ENCODE results near the gene ZKSCAN8.

ZKSCAN8 gene

GRCh38 chr6:28165563-28165962, 23.9 kb downstream of the ZKSCAN8 start:
- Histone ChIP-seq H3K27ac (replicated peaks) (no peak overlapping the region), H3K4me3 (replicated peaks; ENCODE audit: insufficient read depth, low read length) (no peak overlapping the region), H3K27me3 (ENCODE audit: insufficient read depth, poor library complexity, severe bottlenecking) (no peaks in the 10 kb centered on the region)
- TF ChIP-seq CTCF (IDR thresholded peaks at IDR 0.05; ENCODE audit: insufficient read depth, low read length) (no peak), SPI1 (IDR thresholded peaks at IDR 0.05; ENCODE audit: borderline replicate concordance, low read depth) (no peak), POLR2AphosphoS5 (IDR thresholded peaks at IDR 0.05; ENCODE audit: low read depth) (no peak), REST (IDR thresholded peaks at IDR 0.05; ENCODE audit: insufficient replicate concordance, low read depth) (no peak), GABPA (IDR thresholded peaks at IDR 0.05; ENCODE audit: low read depth) (no peak)
- DNase-seq (ENCODE audit: low read depth in 1 of 2, low spot score in 1 of 2), result no peak

- no peaks in the 10 kb centered on the region for H3K27me3 ChIP-seq (ENCODE audit: insufficient read depth, poor library complexity, severe bottlenecking)
- TF ChIP-seq GABPA (IDR thresholded peaks at IDR 0.05; ENCODE audit: low read depth) (no peak), POLR2AphosphoS5 (IDR thresholded peaks at IDR 0.05; ENCODE audit: low read depth) (no peak), REST (IDR thresholded peaks at IDR 0.05; ENCODE audit: insufficient replicate concordance, low read depth) (no peak), SPI1 (IDR thresholded peaks at IDR 0.05; ENCODE audit: borderline replicate concordance, low read depth) (no peak)
- no peak overlapping the region for H3K4me3 ChIP-seq (replicated peaks; ENCODE audit: insufficient read depth, low read length)
- no peak overlapping the region for H3K27ac ChIP-seq (replicated peaks)
- no peak for DNase-seq (ENCODE audit: low read depth in 1 of 2, low spot score in 1 of 2)
These were observed 25.4 kb downstream of the ZKSCAN8 start for GRCh38 chr6:28167068-28167467.

GRCh38 chr6:28167926-28168325, 26.2 kb downstream of the ZKSCAN8 start:
- TF ChIP-seq REST (IDR thresholded peaks at IDR 0.05; ENCODE audit: insufficient replicate concordance, low read depth), result no peak
- TF ChIP-seq POLR2AphosphoS5 (IDR thresholded peaks at IDR 0.05; ENCODE audit: low read depth), result no peak
- no peak for TF ChIP-seq GABPA (IDR thresholded peaks at IDR 0.05; ENCODE audit: low read depth)
- no peak for TF ChIP-seq CTCF (IDR thresholded peaks at IDR 0.05; ENCODE audit: insufficient read depth, low read length)
- TF ChIP-seq SPI1 (IDR thresholded peaks at IDR 0.05; ENCODE audit: borderline replicate concordance, low read depth), result no peak
- DNase-seq (ENCODE audit: low read depth in 1 of 2, low spot score in 1 of 2), result no peak
- Histone ChIP-seq H3K27me3 (ENCODE audit: insufficient read depth, poor library complexity, severe bottlenecking) (no peaks in the 10 kb centered on the region), H3K27ac (replicated peaks) (no peak overlapping the region), H3K4me3 (replicated peaks; ENCODE audit: insufficient read depth, low read length) (no peak overlapping the region)
